ENCODE results near the gene MYOCOS. TPM values are rescaled to one million over a fixed set of nuclear protein-coding genes. Genes with fewer than 3 reads are reported as not detected.
"Not testable (repeated sequence)": the region's sequence is repeated elsewhere in the genome, so short reads cannot be mapped to it uniquely, and the experiment has no call there.

The MYOCOS gene
- total RNA-seq, 4 donors from 2014 or later, result 0.83 TPM; not detected in 3

- no peak overlapping the region for H3K27ac ChIP-seq
- no peak overlapping the region for H3K4me3 ChIP-seq
- TF ChIP-seq CTCF (IDR thresholded peaks at IDR 0.05) (no peak), POLR2A (IDR thresholded peaks at IDR 0.05) (no peak)
- no peaks in the 10 kb centered on the region for H3K36me3 ChIP-seq
- DNase-seq, result no peak
- H3K27me3 ChIP-seq, result no peaks in the 10 kb centered on the region
- H3K4me1 ChIP-seq, result no peaks in the 10 kb centered on the region
- no peaks in the 10 kb centered on the region for H3K9me3 ChIP-seq
- intact Hi-C loops (cut with DNase I; ENCODE audit: low total_unique reads), result no loop called here
These were observed 15.6 kb upstream of the MYOCOS start for GRCh38 chr1:171606402-171606941.

GRCh38 chr1:171610385-171610784 is 11.7 kb upstream of the MYOCOS start:
- no peak overlapping the region for H3K4me3 ChIP-seq
- H3K27ac ChIP-seq, result no peak overlapping the region
- H3K9me3 ChIP-seq, result no peaks in the 10 kb centered on the region
- no peak for DNase-seq
- TF ChIP-seq POLR2A (IDR thresholded peaks at IDR 0.05), result no peak
- no peak for TF ChIP-seq CTCF (IDR thresholded peaks at IDR 0.05)
- H3K36me3 ChIP-seq, result no peaks in the 10 kb centered on the region
- no peaks in the 10 kb centered on the region for H3K4me1 ChIP-seq
- intact Hi-C loops (cut with DNase I; ENCODE audit: low total_unique reads), result no loop called here
- H3K27me3 ChIP-seq, result no peaks in the 10 kb centered on the region

GRCh38 chr1:171611306-171611705 is 10.7 kb upstream of the MYOCOS start:
- intact Hi-C loops (cut with DNase I; ENCODE audit: low total_unique reads), result no loop called here
- no peak for TF ChIP-seq POLR2A (IDR thresholded peaks at IDR 0.05)
- TF ChIP-seq CTCF (IDR thresholded peaks at IDR 0.05), result no peak
- DNase-seq, result no peak
- Histone ChIP-seq H3K27me3 (no peaks in the 10 kb centered on the region), H3K4me3 (no peak overlapping the region), H3K36me3 (no peaks in the 10 kb centered on the region), H3K9me3 (no peaks in the 10 kb centered on the region), H3K27ac (no peak overlapping the region), H3K4me1 (no peaks in the 10 kb centered on the region)

- intact Hi-C loops (cut with DNase I; ENCODE audit: low total_unique reads), result no loop called here
These were observed 8.8 kb upstream of the MYOCOS start for GRCh38 chr1:171613282-171613681.

GRCh38 chr1:171615122-171615906 is 6.7 kb upstream of the MYOCOS start:
- intact Hi-C loops (cut with DNase I; ENCODE audit: low total_unique reads); H3K27me3 ChIP-seq; H3K9me3 ChIP-seq; H3K27ac ChIP-seq; H3K36me3 ChIP-seq; DNase-seq; H3K4me3 ChIP-seq; H3K4me1 ChIP-seq: not testable (repeated sequence)

More at GRCh38 chr1:171613282-171613681, 8.8 kb upstream of the MYOCOS start:
- H3K9me3 ChIP-seq, result no peaks in the 10 kb centered on the region
- DNase-seq, result no peak
- no peak overlapping the region for H3K4me3 ChIP-seq
- no peak for TF ChIP-seq CTCF (IDR thresholded peaks at IDR 0.05)
- no peak for TF ChIP-seq POLR2A (IDR thresholded peaks at IDR 0.05)
- H3K27ac ChIP-seq, result no peak overlapping the region
- no peaks in the 10 kb centered on the region for H3K4me1 ChIP-seq
- no peaks in the 10 kb centered on the region for H3K36me3 ChIP-seq
- H3K27me3 ChIP-seq, result no peaks in the 10 kb centered on the region
